Glomerular visceral epithelial cell (primary cell): ENCODE data around the gene THAP7.
"Not testable (repeated sequence)": the region's sequence is repeated elsewhere in the genome, so short reads cannot be mapped to it uniquely, and the experiment has no call there.

ENCODE experiments used
- DNase-seq: peaks from one replicate; pipeline ENCODE4 v3.0.0-alpha.2; 2016; ENCODE audit errors: extremely low spot score

Gene THAP7

DNA sequence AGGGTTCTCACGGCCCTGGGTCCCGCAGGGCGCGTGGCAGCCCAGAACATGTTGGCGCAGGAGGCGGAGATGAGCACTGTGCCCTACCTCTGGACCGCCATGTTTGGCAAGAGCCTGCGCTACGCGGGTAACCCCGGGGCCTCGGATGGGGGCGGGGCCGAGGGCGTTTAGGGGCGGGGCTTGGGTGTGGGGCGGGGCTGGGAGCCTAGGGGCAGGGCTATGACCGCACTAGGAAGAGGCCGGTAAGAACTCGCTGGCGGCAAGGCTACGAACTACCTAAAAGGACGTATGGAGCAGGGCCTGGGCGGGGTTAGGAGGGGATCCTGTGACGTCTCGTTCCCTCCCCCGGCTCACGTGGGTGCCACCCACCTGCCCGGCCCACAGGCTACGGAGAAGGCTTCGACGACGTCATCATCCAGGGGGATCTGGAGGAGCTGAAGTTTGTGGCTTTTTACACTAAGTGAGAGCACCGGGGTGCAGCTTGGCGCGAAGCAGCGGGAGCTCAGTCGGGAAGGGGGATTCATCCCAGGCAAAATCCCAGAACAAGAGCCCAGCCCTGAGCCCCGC is 22.6 kb downstream of the THAP7 start:
- DNase-seq, result no peak

DNA sequence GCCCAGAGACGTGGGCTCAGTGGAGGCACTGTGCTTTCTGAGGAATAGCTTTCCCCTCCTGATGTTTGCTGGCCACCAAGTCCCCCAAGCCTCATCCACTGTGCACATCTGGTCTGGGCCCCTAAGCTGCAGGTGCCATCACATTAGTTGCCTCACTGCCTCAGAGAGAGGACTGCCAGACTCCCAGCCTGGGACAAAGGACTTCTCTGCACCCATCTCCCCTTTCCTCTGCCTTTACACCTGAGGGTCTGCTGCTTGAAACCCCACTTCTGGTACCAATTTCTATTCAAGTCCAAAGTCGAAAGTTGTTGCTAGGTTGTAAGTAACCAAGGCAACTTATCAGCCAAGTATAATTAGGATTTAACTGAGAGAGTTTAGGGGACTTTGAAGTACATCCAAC is 23.5 kb downstream of the THAP7 start:
- no peak for DNase-seq

DNA sequence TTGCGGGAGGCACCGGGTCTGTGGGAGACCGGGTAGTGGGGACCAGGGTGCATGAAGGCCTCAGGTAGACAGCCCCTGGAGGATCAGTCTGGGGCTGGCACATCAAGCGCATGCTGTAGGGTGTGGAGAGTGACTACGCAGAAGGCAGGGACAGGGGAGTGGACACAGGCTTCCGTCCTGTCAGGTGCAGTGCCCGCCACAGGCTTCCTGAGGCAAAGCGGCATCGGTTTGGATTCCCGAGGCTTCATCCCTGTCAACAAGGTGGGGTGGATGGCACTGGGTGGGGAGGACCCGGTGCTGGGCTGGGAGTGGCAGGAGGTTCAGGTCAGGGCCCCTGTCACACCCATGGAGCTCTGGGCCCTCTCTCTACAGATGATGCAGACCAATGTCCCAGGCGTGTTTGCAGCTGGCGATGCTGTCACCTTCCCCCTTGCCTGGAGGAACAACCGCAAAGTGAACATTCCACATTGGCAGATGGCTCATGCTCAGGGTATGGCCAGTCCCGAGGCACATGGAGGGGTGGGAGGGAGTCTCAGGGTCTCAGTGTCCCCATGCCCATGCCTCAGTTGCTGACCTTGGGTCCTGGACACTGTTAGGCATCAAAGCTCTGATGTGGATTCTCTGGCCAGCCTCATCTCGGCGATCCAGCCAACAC is 24.3 kb downstream of the THAP7 start:
- no peak for DNase-seq

DNA sequence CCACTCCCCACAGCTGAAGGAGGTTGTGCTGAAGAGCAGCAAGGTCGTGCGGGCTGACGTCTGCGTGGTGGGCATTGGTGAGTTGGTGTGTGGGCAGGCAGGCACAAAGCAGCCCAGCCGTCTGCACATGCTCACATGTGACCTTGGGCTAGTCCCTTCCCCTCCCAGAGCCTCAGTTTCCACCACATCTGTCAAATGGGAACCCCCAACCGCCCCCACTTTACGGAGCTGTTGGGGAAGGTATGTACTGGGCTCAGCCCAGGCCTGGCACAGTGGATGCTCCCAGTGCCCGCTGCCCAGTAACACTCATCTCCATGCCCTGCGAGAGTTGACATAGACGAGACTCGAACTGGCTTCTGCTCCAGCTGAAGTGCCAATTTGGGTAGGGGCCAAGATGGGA is 24.9 kb downstream of the THAP7 start:
- no peak for DNase-seq

DNA sequence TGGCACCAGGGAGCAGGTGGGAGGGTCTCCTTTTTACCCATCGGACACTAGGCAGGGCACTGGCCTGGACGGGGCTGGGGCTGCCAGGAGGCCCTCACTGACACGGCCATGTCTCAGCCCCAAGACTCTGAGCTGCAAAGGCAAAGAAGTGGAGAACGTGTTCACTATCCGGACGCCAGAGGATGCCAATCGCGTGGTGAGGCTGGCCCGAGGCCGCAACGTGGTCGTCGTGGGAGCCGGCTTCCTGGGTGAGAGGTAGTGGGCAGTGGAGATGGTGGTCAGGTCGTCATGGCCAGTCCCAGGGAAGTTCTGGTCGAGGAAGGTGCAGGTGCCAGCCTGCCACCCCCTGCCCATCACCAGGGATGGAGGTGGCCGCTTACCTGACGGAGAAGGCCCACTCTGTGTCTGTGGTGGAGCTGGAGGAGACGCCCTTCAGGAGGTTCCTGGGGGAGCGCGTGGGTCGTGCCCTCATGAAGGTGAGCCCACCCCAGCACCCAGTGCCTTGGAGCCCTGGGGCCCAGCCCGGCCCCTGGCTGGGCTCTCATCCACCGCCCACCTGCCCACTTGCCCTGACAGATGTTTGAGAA is 25.5 kb downstream of the THAP7 start:
- no peak for DNase-seq

DNA sequence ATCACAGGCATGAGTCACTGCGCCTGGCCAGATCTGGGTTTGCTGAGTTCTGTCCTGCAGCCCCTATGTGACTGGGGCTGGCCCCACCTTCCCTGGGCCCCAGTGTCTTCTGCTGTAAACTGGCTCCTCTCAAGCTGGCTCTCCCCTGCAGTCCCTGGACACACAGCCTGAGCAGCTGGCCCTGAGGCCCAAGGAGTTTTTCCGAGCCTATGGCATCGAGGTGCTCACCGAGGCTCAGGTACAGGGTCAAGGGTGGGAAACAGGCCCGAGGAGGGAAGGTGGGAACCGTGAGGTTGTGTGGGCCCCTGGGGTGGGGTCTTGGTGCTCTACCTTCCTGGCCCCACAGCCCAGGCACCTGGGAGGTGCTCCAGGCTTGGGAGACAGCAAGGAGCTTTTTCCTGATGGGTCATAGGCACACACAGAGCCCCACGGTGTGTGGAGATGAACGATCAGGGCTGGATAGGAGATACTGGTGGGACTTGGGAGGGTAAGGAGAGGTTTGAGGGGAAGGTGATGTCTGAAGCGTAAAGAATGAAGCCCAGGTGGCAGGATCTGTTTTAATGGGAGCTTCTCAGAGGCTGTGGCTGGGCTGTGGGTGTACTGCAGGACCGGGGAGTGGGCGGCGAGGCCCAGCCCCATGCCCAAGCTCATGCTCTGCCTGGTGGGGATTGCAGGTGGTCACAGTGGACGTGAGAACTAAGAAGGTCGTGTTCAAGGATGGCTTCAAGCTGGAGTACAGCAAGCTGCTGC is 26.2 kb downstream of the THAP7 start:
- DNase-seq, result no peak

DNA sequence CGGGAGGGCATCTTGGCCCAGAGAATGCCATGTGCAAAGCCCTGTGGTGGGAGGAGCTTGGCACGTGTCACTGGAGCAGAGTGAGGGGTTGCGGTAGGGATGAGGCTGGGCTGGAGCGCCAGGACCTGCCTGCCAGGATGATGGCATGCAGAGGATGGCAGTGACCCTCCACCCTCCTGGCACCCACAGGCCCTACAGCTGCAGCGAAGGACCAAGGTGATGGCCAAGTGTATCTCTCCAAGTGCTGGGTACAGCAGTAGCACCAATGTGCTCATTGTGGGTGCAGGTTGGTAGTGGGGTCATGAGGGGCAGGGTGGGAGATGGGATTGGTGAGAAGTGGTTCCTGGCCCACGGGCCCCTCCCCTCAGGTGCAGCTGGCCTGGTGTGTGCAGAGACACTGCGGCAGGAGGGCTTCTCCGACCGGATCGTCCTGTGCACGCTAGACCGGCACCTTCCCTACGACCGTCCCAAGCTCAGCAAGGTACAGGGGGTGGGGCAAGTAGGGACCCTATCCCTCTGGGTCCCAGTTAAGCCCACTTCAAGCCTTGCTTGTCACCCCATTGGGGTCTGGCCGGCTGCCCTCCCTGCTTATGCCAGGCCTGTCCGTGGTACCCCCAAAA is 27.5 kb downstream of the THAP7 start:
- no peak for DNase-seq

DNA sequence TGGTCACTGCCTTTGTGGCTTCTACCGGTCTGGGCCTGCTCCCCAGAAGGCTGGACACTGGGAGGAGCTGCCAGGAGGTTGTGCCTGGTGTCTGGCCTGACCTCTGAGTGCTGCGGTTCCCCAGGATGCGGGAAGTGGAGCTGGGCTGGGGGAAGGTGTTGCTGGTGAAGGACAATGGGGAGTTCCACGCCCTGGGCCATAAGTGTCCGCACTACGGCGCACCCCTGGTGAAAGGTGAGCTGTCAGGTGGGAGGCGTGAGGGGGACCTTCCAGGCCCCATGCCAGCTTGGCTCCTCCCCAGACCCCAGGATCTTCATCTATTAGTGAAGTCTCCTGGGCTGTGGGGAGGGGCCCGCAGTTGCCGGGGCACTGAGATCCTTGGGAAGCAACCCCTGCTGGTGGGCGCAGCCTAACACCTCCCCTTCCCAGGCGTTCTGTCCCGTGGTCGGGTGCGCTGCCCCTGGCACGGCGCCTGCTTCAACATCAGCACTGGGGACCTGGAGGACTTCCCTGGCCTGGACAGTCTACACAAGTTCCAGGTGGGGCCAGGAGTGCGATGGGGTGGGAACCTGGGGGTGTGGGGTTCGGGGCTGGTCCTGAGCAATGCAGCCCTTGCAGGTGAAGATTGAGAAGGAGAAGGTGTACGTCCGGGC is 28.2 kb downstream of the THAP7 start:
- DNase-seq, result no peak

DNA sequence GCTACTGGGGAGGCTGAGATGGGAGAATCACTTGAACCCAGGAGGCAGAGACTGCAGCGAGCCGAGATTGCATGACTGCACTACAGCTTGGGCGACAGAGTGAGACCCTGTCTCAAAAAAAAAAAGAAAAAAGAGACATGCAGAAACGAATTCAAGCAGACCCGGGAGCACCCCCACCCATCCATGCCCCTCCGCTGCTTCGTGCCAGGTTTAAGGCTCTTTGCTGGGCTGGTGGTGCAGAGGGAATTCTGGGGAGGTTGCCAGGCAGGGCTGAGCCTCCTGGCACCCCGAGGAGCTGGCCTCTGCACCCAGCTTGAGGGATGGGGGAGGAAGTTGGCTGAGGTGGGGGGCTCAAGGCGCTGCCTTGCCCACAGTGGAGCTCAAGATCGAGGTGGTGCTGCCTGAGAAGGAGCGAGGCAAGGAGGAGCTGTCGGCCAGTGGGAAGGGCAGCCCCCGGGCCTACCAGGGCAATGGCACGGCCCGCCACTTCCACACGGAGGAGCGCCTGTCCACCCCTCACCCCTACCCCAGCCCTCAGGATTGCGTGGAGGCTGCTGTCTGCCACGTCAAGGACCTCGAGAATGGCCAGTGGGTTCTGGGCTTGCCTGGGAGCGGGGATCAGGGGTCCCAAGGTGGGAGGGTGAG is 28.9 kb downstream of the THAP7 start:
- no peak for DNase-seq

DNA sequence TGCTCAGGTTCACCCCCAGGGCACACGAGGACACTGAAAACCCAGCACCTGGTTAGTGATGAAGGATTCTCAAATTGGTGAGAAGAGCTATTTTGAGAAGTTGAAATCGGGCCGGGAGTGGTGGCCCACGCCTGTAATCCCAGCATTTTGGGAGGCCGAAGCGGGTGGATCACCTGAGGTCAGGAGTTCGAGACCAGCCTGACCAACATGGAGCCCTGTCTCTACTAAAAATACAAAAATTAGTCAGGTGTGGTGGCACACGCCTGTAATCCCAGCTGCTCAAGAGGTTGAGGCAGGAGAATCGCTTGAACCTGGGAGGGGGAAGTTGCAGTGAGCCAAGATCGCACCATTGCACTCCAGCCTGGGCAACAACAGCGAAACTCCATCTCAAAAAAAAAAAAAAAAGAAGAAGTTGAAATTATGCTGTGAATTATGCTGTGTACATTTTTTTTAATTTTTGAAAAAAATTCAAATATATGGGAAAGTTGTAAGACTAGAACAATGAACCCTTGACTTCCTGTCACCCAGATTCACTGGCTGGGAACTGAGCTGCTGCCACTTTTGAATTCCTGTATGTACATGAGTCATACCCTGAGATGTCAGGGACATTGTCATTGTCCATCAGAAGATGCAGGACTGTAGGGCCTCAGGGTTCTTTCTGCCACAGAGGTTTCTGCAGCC is 29.8 kb downstream of the THAP7 start:
- DNase-seq, result not testable (repeated sequence)

DNA sequence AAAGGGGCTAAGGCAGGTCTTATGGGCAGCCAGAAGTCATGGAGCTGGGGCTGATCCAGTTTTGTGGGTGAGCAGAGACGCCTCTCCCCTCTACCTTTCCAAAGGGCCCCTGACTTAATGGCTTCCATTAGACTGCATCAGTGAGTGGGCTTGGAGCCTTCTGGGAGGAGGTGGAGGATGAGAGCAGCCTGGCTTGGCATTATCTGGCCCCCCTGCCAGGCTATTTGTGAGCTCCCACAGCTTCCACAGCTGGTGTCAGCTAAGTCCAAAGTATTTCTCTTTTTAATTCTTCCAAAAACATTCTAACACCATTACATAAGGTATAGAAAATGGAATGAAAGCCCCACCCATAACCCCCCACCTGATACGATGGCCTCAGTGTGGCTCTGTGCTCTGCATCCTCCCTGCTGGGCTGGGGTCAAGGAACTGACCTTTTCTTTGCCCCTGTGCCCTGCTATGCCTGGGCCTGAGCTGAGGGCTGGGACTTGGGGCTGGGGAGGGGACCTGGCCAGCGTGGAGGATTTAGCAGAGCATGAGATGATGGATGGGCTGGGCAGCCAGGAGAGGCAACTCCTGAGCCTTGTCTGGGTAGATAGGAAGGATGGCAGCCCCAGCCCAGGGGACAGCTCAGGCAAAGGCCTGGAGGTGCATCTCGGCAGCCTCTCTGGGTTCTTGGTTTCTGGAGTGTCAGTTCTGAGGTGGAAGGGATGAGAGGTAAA is 30.8 kb downstream of the THAP7 start:
- no peak for DNase-seq

DNA sequence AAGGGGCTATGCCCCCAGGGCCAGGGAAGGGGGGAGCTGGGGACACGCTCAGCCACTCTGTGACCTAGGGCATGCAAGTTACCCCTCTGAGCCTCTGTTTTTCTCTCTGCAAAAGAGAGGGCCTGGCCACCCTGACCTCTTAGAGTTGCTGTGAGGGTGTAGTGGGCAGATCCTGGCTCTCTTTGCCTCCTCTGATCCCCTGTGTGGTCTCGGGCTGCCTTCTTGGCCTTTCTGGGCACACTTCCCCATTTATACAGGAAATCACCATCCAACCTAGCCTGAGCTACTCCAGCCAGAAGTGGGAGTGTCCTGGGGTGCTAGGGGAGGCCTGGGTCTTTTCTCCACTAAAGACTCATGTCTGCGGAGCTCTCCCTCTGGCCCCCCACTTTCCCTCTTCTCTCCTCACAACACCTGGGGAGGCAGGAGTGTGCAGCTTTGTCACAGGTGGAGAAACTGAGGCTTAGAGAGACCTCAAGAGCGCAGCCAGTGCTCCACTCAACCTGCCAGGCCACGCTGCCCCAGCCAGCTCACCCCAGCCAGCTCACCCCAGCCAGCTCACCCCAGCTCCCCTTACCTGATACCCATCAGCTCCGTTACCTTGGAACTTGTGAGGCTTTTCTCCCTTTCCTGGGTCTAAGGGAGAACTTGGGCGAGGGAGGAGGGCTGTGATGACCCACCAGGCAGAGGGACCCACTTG is 33.5 kb downstream of the THAP7 start:
- DNase-seq, result no peak

DNA sequence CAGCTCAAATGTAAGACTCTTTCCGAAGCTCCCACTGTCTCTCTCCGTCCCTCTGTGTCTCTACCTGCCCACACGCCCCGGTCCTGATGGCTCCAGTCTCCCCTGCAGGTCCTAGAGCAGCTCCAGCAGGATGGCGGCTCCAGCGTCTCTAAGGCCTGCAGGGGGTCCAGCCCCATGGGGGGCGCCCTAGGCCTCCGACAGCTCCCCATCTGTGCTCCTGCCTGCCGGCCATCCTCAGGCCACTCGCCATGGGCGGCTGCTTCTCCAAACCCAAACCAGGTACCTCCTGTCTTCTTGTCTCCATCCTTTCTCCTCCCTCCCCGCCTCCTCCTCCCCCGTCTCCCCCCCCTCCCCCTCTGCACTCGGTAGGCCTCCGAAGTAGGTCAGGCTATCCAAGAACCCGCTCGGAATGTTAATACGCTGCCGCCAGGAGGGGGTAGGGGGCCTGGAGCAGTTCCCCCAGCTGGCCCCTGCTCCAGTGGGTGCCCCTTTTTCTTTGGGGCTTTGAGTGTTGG is 34.2 kb downstream of the THAP7 start:
- DNase-seq, result no peak

DNA sequence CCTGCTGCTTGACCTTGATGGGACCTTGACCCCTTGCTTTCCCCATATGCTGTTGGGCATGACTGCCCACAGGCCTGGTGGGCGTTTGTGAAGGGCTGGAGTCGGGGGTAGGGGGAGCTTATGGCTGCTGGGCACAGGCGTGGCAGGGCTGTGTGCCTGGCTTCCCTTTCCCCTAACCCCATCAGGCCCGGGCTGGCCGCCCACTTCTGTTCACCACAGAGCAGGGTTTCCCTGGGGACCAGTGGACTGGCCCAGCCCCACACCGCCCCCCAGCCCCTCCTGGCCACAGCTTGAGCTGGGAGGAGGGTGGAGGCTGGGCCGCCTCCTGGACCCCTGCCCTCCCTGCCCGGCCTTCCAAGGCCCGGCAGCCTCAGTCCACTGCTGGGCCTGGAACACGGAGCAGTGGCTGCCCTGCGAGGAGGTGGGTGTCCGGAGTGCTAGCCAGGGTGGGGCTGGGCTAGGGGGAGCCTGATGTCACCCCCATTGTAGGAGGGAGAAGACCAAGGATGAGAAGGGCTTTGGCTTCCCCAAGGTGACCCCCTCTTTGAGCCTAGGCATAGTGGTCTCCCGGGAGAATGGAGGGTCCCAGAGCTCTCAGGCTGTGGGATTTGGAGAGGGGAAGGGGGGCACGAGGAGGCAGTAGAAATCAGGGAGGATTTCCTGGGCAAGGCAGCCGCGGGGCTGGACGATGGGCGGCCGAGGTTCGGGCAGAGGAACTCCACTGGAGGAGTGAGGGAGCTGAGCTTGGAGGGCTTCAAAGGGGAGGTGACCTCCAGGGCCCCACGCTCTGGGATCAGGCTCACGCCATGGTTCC is 34.8 kb downstream of the THAP7 start, which contains the start of gene AIFM3:
TSS of gene AIFM3 (plus strand) at position 373 of the 814 bp plus-strand sequence. CDS start 690 bp downstream, outside the sequence.
- DNase-seq, result no peak

DNA sequence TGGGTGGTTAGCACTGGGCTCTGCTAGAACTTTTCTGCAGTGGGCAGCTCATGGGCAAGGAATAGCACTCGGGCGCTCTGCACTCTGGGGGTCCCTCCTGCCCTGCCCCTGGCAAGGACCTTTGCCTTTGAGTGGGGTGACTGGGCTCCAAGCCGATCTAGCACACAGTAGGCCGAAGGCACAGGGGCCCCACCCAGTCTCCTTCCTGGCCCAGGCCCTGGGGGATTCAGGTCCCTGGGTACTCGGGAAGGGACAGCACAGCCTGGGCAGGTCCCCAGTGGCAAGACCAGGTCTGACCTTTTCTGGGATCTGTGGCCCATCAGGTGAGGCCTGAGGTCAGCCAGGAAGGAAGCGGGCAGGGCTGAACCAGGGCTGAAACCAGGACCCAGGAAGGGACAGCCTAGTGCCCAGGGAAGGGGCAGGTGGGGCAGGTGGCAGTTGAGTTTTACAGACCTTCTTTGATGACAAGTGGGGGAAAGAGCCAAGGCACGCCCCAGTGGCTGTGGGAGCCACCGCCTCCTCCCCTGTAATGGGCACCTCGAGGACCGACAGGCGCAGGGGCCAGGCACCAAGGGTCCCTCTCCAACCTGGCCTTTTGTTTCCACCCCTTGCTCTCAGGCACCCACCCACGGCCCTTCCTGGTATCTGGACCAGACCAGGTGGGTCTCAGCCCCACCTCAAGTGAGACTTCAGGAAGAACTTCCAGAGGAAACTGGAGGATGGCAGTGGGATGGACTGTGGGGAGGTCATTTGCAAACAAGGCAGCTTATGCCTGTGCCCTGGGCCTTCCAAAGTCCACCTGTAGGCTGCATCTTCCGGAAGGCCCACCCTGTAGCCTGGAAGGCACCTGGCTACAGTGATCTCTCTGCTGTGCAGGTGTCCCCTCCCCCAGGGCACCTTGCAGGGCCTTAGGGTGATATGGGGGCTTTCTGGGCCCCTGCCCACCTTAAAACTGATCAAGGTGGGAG is 35.7 kb downstream of the THAP7 start:
- DNase-seq, result no peak

DNA sequence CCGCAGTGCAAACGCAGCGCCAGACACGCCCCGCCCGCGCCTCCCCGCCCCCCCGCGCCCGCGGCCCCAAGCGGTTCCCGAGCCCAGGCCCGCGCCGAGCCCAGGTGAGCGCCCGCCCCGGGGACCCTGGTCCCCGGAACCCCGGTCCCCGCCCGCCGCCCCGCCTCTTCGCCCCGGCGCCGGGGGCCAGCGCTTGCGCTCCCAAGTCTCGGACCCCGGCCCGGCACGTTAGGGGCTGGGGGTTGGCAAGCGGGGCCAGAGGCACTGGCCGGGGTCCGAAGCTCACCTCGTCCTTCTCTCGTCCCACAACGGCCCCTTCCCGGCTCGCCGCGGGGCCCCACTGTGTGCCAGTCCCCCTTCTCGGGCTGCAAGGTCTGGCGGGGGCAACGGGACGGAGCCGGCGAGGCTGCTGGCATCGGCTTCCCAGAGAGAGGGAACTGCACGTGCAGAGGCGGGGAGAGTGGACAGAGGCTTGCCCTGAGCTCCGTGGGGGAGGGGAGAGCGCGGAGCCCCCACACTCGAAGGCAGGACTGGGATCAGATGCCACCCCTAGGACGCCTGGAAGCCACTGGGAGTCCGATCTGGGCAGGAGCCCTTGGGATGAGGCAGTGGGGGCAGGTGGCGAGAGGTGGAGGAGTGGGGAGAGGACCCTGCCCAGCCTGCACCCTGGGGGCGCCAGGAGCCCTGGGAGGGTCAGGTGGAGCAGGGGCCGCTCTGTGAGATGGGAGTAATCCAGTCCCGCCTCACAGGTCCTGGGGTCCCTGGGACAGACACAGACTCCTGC is 36.6 kb downstream of the THAP7 start:
- DNase-seq, result no peak

DNA sequence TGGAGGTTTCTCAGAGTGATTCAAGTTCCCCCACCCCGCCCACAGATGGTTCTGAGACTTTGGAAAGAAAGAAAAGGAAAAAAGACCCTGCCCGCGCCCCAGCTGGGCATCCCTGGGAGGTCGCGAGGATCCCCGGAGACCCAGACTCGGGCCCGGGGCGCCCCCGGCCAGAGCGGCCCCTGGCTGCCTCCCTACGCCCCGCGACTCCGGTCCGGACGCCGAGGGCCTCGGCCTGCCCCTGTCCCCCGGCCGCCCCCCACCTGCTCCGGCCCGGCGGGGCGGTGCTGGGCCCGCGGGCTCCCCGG is 37.2 kb downstream of the THAP7 start:
- DNase-seq, result no peak
